GM06990 (cell line): ENCODE results near the gene VPS37B.

Experiments used
- DNase-seq: peaks from one replicate; pipeline ENCODE4 v3.0.0-alpha.2; 2011; ENCODE audit not compliant: insufficient read length; ENCODE audit errors: extremely low read depth
- H3K27me3 ChIP-seq: replicated peaks from 2 replicates; pipeline ENCODE4 v1.6.0; 2011; ENCODE audit warnings: low read length; ENCODE audit not compliant: control insufficient read depth, insufficient read depth
- H3K36me3 ChIP-seq: 2 replicates; pipeline ENCODE4 v1.5.1; 2011; ENCODE audit warnings: low read length; ENCODE audit not compliant: control insufficient read depth, insufficient read depth
- H3K4me3 ChIP-seq: replicated peaks from 2 replicates; pipeline ENCODE4 v1.5.1; 2011; ENCODE audit warnings: low read depth, mild to moderate bottlenecking, control low read depth, low read length
- TF ChIP-seq, protein P1 (sequence below): IDR thresholded peaks from 2 replicates; pipeline ENCODE4 v1.5.1; 2011; ENCODE audit warnings: low read length, control low read depth, mild to moderate bottlenecking, inconsistent platforms; ENCODE audit not compliant: insufficient read depth, poor library complexity, severe bottlenecking

VPS37B gene

DNA sequence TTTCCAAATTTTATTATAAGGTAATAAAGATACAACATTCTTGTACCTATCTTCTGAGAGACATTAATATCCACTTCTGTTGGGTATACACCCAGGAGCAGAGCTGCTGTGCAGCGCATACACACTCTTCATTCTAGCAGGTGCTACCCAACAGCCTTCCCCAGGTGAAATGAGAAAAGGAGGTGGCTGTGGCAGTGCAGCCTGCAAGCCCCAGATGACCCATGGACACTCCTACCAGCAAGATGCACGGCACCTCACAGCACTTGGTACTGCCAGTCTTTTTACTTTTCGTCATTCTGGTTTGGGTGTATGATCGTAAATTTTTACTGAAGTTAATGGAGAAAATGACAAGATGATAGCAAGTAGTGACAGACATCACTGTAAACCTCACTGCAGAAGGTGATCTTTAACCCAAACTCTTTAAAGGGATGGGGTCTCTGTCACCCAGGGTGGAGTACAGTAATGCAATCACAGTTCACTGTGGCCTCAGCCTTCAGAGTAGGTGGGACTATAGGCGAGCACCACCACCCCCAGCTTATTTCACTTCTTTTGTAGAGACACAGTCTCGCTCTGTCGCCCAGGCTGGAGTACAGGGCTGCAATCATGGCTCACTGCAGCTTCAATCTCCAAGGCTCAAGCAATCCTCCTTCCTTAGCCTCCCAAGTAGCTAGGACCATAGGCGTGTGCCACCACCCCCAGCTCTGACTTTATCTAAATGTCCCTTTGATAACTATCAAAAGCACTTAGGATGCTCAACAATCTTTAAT, 26.5 kb downstream of the VPS37B start:
- Histone ChIP-seq H3K4me3 (no peak overlapping the region), H3K27me3 (no peaks in the 10 kb centered on the region), H3K36me3 (peaks cover 7% of the 10 kb centered on the region)
- TF ChIP-seq, protein P1, sequence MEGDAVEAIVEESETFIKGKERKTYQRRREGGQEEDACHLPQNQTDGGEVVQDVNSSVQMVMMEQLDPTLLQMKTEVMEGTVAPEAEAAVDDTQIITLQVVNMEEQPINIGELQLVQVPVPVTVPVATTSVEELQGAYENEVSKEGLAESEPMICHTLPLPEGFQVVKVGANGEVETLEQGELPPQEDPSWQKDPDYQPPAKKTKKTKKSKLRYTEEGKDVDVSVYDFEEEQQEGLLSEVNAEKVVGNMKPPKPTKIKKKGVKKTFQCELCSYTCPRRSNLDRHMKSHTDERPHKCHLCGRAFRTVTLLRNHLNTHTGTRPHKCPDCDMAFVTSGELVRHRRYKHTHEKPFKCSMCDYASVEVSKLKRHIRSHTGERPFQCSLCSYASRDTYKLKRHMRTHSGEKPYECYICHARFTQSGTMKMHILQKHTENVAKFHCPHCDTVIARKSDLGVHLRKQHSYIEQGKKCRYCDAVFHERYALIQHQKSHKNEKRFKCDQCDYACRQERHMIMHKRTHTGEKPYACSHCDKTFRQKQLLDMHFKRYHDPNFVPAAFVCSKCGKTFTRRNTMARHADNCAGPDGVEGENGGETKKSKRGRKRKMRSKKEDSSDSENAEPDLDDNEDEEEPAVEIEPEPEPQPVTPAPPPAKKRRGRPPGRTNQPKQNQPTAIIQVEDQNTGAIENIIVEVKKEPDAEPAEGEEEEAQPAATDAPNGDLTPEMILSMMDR = no peak
- DNase-seq = no peak

DNA sequence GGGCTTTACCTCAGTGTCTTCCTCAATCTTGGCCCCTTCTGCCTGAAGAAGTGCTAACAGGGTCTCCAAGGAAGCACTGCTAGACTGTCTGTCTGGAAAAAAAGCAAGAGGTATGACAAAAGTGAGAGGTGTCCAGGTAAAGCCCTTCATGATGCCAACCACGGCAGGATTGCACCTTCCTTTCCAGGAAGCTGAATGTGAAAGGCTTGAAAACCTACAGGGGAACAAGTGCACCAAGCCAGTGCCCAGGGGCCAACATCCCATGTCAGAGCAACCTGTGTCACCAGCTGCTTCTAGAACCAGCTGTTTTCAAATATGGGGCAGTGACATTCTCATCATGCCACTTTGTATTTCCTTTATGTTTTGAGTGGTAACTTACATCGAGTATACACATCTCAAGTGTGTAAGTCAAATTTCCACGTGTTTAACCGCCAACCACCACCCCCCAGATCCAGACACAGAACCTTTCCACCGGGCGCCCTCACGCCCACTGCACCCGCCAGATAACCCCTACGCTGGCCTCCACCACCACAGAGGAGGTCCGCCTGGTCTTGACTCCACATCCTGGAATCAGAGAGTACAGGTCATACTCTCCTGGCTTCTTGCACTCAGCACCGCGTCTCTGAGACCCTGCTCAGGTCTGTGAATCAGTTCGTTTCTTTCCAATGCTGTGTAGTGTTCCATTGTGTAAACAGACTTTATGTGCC, 27.3 kb downstream of the VPS37B start:
- no peaks in the 10 kb centered on the region for H3K27me3 ChIP-seq
- peaks cover 7% of the 10 kb centered on the region for H3K36me3 ChIP-seq
- no peak for DNase-seq
- no peak overlapping the region for H3K4me3 ChIP-seq
- TF ChIP-seq, protein P1 = no peak

DNA sequence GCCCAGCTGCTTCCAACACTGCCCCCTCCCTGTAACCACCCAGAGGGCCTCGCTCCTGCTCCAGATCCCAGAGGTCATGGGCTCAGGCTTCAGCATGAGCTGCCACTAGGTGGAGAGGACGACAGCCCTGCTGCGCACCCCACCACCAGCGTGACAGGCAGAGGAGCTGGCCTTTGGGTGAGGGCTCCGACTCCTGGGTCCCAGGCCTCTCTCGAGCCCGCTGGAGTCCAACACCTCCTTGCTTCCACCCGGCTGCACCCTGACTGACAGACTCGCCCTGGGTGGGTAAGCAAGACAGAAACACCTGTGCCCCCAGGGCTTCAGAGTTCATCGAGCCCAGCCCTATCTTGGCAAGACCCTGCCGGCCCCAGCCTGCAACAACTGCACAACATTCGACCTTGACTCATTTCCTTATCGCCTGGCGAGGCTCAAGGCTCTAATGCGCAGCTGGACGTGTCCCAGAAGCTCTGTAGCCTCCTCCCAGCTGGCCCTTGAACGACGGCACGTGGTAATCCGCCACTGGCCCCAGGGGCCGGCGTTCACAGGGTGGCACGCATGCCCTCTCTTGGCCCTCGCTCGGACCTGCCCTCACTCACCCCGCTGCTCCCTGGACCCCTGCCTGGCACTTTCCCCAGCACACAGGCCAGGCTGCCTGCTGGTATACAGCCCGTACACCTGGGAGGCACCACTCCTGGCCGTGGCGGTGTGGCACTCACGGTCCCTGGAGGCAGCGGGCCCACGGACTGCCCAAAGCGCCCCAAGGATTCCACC, 28.0 kb downstream of the VPS37B start:
- H3K27me3 ChIP-seq = no peaks in the 10 kb centered on the region
- peaks cover 7% of the 10 kb centered on the region for H3K36me3 ChIP-seq
- H3K4me3 ChIP-seq = no peak overlapping the region
- TF ChIP-seq, protein P1 = peak; percentile 7
- DNase-seq = no peak

DNA sequence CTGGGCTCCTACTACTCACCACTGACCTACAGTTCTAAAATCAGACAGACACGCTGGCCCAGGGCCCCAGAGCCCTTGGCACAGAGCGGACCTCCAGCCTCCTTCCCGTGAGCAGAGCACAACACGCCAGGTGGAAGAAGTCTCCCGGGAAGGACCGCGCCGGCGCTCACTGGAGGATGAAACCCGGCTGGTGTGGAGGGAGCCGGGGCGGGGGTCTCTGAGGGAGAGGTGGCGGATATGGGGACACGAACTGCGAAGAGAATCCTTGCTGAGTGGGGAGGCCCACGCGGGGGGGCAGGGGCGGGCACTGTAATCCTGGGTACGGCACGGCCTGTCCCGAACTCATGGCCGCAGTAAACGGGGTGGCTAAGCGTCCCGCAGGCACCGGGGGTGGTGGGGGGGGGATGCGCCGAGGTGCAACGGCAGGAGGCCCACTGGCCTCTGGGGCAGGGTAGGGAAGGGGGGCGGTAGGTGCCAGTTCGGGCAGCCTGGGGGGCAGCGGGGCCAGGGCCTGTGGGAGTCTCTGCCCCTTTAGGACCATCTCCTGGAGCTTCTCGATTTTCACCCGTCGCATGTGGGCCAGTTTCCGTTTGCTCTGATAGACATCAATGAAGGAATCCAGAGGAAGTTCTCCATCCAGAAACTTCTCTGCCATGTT, 28.8 kb downstream of the VPS37B start:
- no peaks in the 10 kb centered on the region for H3K27me3 ChIP-seq
- peaks cover 7% of the 10 kb centered on the region for H3K36me3 ChIP-seq
- TF ChIP-seq, protein P1 = no peak
- no peak overlapping the region for H3K4me3 ChIP-seq
- DNase-seq = no peak

DNA sequence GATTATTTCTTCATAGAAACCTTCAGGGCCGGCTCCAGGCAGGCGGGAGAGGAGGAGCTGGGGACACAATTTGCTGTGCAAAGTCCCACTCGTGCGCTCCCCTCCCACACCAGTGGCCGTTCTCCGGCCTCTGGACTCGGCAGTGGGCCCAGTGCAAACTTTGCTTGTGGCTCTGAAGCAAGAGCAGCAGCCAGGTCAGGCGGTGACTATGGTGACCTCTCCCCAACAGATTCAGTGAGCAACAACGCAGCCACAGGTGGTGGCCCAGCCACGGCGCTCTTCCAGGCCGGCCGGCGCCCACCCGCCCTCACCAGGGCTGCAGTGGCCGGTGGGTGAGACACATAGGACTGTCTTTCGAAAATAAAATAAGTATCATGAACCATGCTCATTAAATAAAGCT, 29.5 kb downstream of the VPS37B start:
- TF ChIP-seq, protein P1 = no peak
- Histone ChIP-seq H3K4me3 (no peak overlapping the region), H3K27me3 (no peaks in the 10 kb centered on the region), H3K36me3 (peaks cover 7% of the 10 kb centered on the region)
- no peak for DNase-seq
